ENCODE measurements around the gene ZMYND8.
"Not testable (repeated sequence)": the region's sequence is repeated elsewhere in the genome, so short reads cannot be mapped to it uniquely, and the experiment has no call there.

- not testable (repeated sequence) for TF ChIP-seq CTCF, POLR2AphosphoS5, POLR2A (IDR thresholded peaks at IDR 0.05)
These were observed 19.7 kb upstream of the ZMYND8 start for GRCh38 chr20:47376096-47376643.
